PC-9 (cell line): ENCODE results near the gene USP34.

Experiments
- CTCF ChIP-seq: fragments of 200-600 bp; sonication (generic); conservative IDR thresholded peaks from 2 replicates; pipeline ENCODE4 v1.6.1; 2017; ENCODE audit warnings: mixed run types, antibody characterized with exemption, mild to moderate bottlenecking, moderate library complexity
- EZH2 ChIP-seq: fragments of 200-600 bp; sonication (generic); IDR thresholded peaks from 2 replicates; pipeline ENCODE4 v1.8.0; 2017; ENCODE audit warnings: antibody characterized with exemption, low read depth

GRCh38 chr2:61161888-61162287, 309.0 kb downstream of the USP34 start, which contains the start of gene C2orf74:
- TF ChIP-seq CTCF (no peak), EZH2 (no peak)
